HepG2 (cell line): ENCODE results near the gene DPH2. TPM values are rescaled to one million over a fixed set of nuclear protein-coding genes. Genes with fewer than 3 reads are reported as not detected.

Experiments
- ARNT2 ChIP-seq: sonication (generic); formaldehyde crosslinking; IDR thresholded peaks from 2 replicates; pipeline ENCODE4 v1.8.0; 2022; ENCODE audit warnings: mild to moderate bottlenecking, low read depth, missing genetic modification reagents, moderate library complexity
- ATRX ChIP-seq: sonication (generic); formaldehyde crosslinking; IDR thresholded peaks from 2 replicates; pipeline ENCODE4 v1.4.0; 2020; ENCODE audit warnings: missing genetic modification reagents, borderline replicate concordance
- EP300 ChIP-seq, 3 experiments: sonication (generic) in 1 of 3; formaldehyde crosslinking in 1 of 3; IDR thresholded peaks; 2 replicates each; pipeline versions ENCODE4 v1.5.1 to v1.6.1; 2011 to 2020; ENCODE audit warnings: low read depth in 2 of 3, low read length in 2 of 3, borderline replicate concordance in 1 of 3, improper control_type of control experiment in 1 of 3, mild to moderate bottlenecking in 1 of 3, missing genetic modification reagents in 1 of 3, moderate library complexity in 1 of 3
- FIP1L1 ChIP-seq: fragments of 200-400 bp; formaldehyde crosslinking; IDR thresholded peaks from 2 replicates; pipeline ENCODE4 v1.6.1; 2018; ENCODE audit warnings: low read depth, mild to moderate bottlenecking, low read length, moderate library complexity, borderline replicate concordance; ENCODE audit not compliant: insufficient read depth
- JARID2 ChIP-seq: sonication (generic); formaldehyde crosslinking; IDR thresholded peaks from 2 replicates; pipeline ENCODE4 v1.8.1; 2023; ENCODE audit warnings: missing genetic modification reagents, inconsistent platforms; ENCODE audit not compliant: insufficient replicate concordance
- LCORL ChIP-seq, 2 experiments: fragments of 450-650 bp in 1 of 2; sonication (generic) in 1 of 2; formaldehyde crosslinking in 1 of 2; IDR thresholded peaks; 2 replicates each; pipeline versions ENCODE4 v1.5.0 to v1.6.1; 2017 to 2020; ENCODE audit warnings: antibody characterized with exemption in 1 of 2, missing genetic modification reagents in 1 of 2
- NFIB ChIP-seq: sonication (generic); formaldehyde crosslinking; IDR thresholded peaks from 2 replicates; pipeline ENCODE4 v1.9.0; 2021; ENCODE audit warnings: missing genetic modification reagents, mild to moderate bottlenecking, borderline replicate concordance
- NFKBIZ ChIP-seq: IDR thresholded peaks from 2 replicates; pipeline ENCODE4 v1.6.1; 2018; ENCODE audit warnings: missing genetic modification reagents, missing compliant biosample characterization
- NPAS2 ChIP-seq: sonication (generic); formaldehyde crosslinking; IDR thresholded peaks from 2 replicates; pipeline ENCODE4 v1.8.0; 2022; ENCODE audit warnings: mild to moderate bottlenecking, missing genetic modification reagents, borderline replicate concordance
- RXRA ChIP-seq: sonication (generic); formaldehyde crosslinking; IDR thresholded peaks from 2 replicates; pipeline ENCODE4 v1.5.1; 2020; ENCODE audit warnings: missing genetic modification reagents
- SMC3 ChIP-seq: IDR thresholded peaks from 2 replicates; pipeline ENCODE4 v1.6.1; 2011; ENCODE audit warnings: low read length, improper control_type of control experiment
- SRSF9 ChIP-seq: fragments of 200-400 bp; formaldehyde crosslinking; IDR thresholded peaks from 2 replicates; pipeline ENCODE4 v1.6.1; 2018; ENCODE audit warnings: borderline replicate concordance, mild to moderate bottlenecking, low read depth, low read length; ENCODE audit not compliant: insufficient read depth, poor library complexity, severe bottlenecking
- THYN1 ChIP-seq: sonication (generic); formaldehyde crosslinking; IDR thresholded peaks from 2 replicates; pipeline ENCODE4 v1.8.1; 2023; ENCODE audit warnings: low read depth, mild to moderate bottlenecking, moderate library complexity, missing genetic modification reagents, borderline replicate concordance
- U2AF1 ChIP-seq: fragments of 200-400 bp; formaldehyde crosslinking; optimal IDR thresholded peaks from 2 replicates; pipeline ENCODE3; 2017; ENCODE audit warnings: mild to moderate bottlenecking, low read depth, low read length
- YY1 ChIP-seq: IDR thresholded peaks from 2 replicates; pipeline ENCODE4 v1.6.1; 2011; ENCODE audit warnings: low read length, low read depth, moderate library complexity, mild to moderate bottlenecking; ENCODE audit not compliant: insufficient read depth, insufficient replicate concordance
- ZC3H13 ChIP-seq: sonication (generic); formaldehyde crosslinking; IDR thresholded peaks from 2 replicates; pipeline ENCODE4 v1.8.1; 2023; ENCODE audit warnings: mild to moderate bottlenecking, missing genetic modification reagents, moderate library complexity
- ZKSCAN5 ChIP-seq: sonication (generic); formaldehyde crosslinking; IDR thresholded peaks from 2 replicates; pipeline ENCODE4 v1.5.1; 2020; ENCODE audit warnings: mild to moderate bottlenecking, missing genetic modification reagents
- ZNF547 ChIP-seq: sonication (generic); formaldehyde crosslinking; IDR thresholded peaks from 2 replicates; pipeline ENCODE4 v1.5.1; 2020; ENCODE audit warnings: mild to moderate bottlenecking, missing genetic modification reagents
- ZNF598 ChIP-seq: sonication (generic); formaldehyde crosslinking; IDR thresholded peaks from 2 replicates; pipeline ENCODE4 v1.5.1; 2020; ENCODE audit warnings: mild to moderate bottlenecking, missing genetic modification reagents, borderline replicate concordance
- ZNF781 ChIP-seq: sonication (generic); formaldehyde crosslinking; IDR thresholded peaks from 2 replicates; pipeline ENCODE4 v1.5.1; 2020; ENCODE audit warnings: borderline replicate concordance, mild to moderate bottlenecking, missing genetic modification reagents; ENCODE audit errors: not compliant biosample characterization
- ZNF891 ChIP-seq: sonication (generic); formaldehyde crosslinking; IDR thresholded peaks from 2 replicates; pipeline ENCODE4 v1.5.0; 2020; ENCODE audit warnings: mild to moderate bottlenecking, missing genetic modification reagents
- polyA plus RNA-seq, 8 experiments: library from polyadenylated mRNA; depleted of rRNA in 3 of 8; stranded (reverse) in 7 of 8; unstranded in 1 of 8; fragments of >200 nt; fragmentation: Illumina TruSeq in 4 of 8; extraction: Trizol in 4 of 8; gene quantifications; 2 replicates each; pipeline versions ENCODE4 v1.2.1 to v1.2.3, GENCODE V29; 2011 to 2016; ENCODE audit warnings: low read depth in 4 of 8, missing spikeins in 1 of 8, mixed read lengths in 1 of 8; ENCODE audit not compliant: insufficient read depth in 1 of 8
- total RNA-seq, 5 experiments: library from RNA; depleted of rRNA; stranded (reverse); fragments of >200 nt; fragmentation: Illumina TruSeq; extraction: Trizol; gene quantifications; 2 replicates each; pipeline ENCODE4 v1.2.3, GENCODE V29; 2016; ENCODE audit warnings: low read depth in 1 of 5
- TF ChIP-seq, protein P1 (sequence below): sonication (generic); formaldehyde crosslinking; IDR thresholded peaks from 2 replicates; pipeline ENCODE4 v1.4.0; 2020; ENCODE audit warnings: mild to moderate bottlenecking, missing genetic modification reagents
- TF ChIP-seq, protein P2 (sequence below): sonication (generic); formaldehyde crosslinking; IDR thresholded peaks from 2 replicates; pipeline ENCODE4 v1.4.0; 2020; ENCODE audit warnings: missing genetic modification reagents, borderline replicate concordance

The DPH2 gene
- total and polyA plus RNA-seq, 2 of the 13 experiments (the other 11 are each of a cell fraction or from before 2014, with no cell fraction given), result 32.2 to 38.3 TPM

DNA sequence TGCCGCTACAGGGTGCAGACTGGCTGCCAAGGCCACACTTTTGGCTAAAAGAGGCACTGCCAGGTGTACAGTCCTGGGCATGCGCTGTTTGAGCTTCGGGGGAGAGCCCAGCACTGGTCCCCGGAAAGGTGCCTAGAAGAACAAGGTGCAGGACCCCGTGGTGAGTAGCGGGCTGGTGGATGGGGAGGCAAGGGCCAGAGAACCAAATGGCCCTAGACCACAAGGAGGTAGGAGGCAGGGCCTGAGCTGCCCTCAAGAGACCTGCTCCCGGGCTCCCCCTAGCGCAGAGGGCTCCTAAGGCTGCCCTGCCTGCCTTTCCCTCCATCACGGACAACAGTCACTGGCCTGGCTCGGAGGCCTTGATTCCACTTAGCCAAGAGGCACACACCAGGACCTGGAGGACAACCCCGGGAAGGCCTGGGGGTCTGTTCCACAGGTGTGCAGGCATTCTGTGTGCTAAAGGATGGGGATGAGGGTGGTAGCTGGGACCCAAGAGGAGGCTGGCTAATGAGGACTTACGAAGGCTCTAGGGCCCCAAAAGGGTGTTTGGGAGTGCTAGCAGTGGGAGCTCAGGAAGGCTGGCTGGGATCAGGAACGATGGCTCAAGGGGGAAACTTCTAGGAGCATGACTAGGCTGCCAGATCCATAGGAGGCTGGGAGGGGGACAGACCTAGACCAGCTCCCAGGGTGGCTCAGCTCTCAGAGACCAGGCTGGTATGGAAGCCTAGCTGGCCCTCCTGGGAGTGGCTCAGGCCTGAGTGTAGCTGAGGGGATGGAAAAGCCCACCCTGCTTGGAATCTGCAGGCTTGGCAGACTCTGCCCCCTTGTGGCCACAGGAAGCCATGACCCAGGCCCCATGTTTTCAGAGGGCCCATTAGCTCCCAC lies 35.5 kb upstream of the DPH2 start (continued):
- TF ChIP-seq ZC3H13, result no peak
- no peak for TF ChIP-seq FIP1L1
- TF ChIP-seq LCORL (IDR thresholded peaks at IDR 0.05), result no peak
- 0 out of 2 replicates have a peak, but pooled peaks have one; percentile 24 for TF ChIP-seq LCORL (CRISPR knock-in tag; IDR thresholded peaks at IDR 0.05)
- peak; percentile 72 for TF ChIP-seq SMC3
- no peak for TF ChIP-seq ZNF781 (CRISPR knock-in tag)
- TF ChIP-seq NPAS2 (CRISPR knock-in tag), result no peak
- no peak for TF ChIP-seq ZNF547 (CRISPR knock-in tag)
- no peak for TF ChIP-seq RXRA
- peak; percentile 20 for TF ChIP-seq YY1
- TF ChIP-seq NFKBIZ, result no peak
- TF ChIP-seq THYN1 (CRISPR knock-in tag), result no peak
- TF ChIP-seq ZKSCAN5 (CRISPR knock-in tag), result no peak
- no peak for TF ChIP-seq EP300 (IDR thresholded peaks at IDR 0.05; ENCODE audit: low read depth in 2 of 2, low read length in 2 of 2)
- no peak for TF ChIP-seq EP300 (CRISPR knock-in tag; IDR thresholded peaks at IDR 0.05; ENCODE audit: borderline replicate concordance)
- TF ChIP-seq, protein P1, sequence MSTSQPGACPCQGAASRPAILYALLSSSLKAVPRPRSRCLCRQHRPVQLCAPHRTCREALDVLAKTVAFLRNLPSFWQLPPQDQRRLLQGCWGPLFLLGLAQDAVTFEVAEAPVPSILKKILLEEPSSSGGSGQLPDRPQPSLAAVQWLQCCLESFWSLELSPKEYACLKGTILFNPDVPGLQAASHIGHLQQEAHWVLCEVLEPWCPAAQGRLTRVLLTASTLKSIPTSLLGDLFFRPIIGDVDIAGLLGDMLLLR (CRISPR knock-in tag), result no peak
- TF ChIP-seq ZNF598 (CRISPR knock-in tag), result no peak
- no peak for TF ChIP-seq ATRX (CRISPR knock-in tag)
- TF ChIP-seq JARID2 (CRISPR knock-in tag), result no peak
- 0 out of 2 replicates have a peak, but pooled peaks have one; percentile 55 for TF ChIP-seq NFIB (CRISPR knock-in tag)
- TF ChIP-seq, protein P2, sequence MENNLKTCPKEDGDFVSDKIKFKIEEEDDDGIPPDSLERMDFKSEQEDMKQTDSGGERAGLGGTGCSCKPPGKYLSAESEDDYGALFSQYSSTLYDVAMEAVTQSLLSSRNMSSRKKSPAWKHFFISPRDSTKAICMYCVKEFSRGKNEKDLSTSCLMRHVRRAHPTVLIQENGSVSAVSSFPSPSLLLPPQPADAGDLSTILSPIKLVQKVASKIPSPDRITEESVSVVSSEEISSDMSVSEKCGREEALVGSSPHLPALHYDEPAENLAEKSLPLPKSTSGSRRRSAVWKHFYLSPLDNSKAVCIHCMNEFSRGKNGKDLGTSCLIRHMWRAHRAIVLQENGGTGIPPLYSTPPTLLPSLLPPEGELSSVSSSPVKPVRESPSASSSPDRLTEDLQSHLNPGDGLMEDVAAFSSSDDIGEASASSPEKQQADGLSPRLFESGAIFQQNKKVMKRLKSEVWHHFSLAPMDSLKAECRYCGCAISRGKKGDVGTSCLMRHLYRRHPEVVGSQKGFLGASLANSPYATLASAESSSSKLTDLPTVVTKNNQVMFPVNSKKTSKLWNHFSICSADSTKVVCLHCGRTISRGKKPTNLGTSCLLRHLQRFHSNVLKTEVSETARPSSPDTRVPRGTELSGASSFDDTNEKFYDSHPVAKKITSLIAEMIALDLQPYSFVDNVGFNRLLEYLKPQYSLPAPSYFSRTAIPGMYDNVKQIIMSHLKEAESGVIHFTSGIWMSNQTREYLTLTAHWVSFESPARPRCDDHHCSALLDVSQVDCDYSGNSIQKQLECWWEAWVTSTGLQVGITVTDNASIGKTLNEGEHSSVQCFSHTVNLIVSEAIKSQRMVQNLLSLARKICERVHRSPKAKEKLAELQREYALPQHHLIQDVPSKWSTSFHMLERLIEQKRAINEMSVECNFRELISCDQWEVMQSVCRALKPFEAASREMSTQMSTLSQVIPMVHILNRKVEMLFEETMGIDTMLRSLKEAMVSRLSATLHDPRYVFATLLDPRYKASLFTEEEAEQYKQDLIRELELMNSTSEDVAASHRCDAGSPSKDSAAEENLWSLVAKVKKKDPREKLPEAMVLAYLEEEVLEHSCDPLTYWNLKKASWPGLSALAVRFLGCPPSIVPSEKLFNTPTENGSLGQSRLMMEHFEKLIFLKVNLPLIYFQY, result 0 out of 2 replicates have a peak, but pooled peaks have one; percentile 28
- TF ChIP-seq ARNT2 (CRISPR knock-in tag), result no peak
- TF ChIP-seq SRSF9, result no peak
- TF ChIP-seq ZNF891 (CRISPR knock-in tag), result peak; percentile 3; the same call in 1 of the 2 replicates
- TF ChIP-seq U2AF1, result peak; percentile 10
